OCI-LY1 (cell line): ENCODE data around the gene MYLK4.

Experiments used
- H2AFZ ChIP-seq: fragments of 200-600 bp; sonication (generic), shearing (Covaris generic); 2 replicates; pipeline ENCODE4 v1.6.0; 2014; ENCODE audit warnings: antibody characterized with exemption, mild to moderate bottlenecking, low read length
- H3F3A ChIP-seq: fragments of 200-600 bp; sonication (generic), shearing (Covaris generic); 2 replicates; pipeline ENCODE4 v1.6.0; 2014; ENCODE audit warnings: mild to moderate bottlenecking, antibody characterized with exemption, low read length, moderate library complexity; ENCODE audit not compliant: insufficient read depth
- H3K27ac ChIP-seq: fragments of 200-600 bp; sonication (generic); 2 replicates; pipeline ENCODE4 v1.5.1; 2014; ENCODE audit warnings: low read length, mixed run types, mild to moderate bottlenecking, low read depth; ENCODE audit not compliant: poor library complexity, severe bottlenecking
- H3K27me3 ChIP-seq: fragments of 200-600 bp; sonication (generic); 2 replicates; pipeline ENCODE4 v1.6.0; 2014; ENCODE audit warnings: antibody characterized with exemption, mild to moderate bottlenecking, low read length, moderate library complexity; ENCODE audit not compliant: insufficient read depth
- H3K36me3 ChIP-seq: fragments of 200-600 bp; sonication (generic); 2 replicates; pipeline ENCODE4 v1.6.1; 2014; ENCODE audit warnings: mild to moderate bottlenecking, antibody characterized with exemption, low read length, moderate library complexity, mixed read lengths; ENCODE audit not compliant: insufficient read depth
- H3K4me1 ChIP-seq: fragments of 200-600 bp; sonication (generic); 2 replicates; pipeline ENCODE4 v1.5.1; 2014; ENCODE audit warnings: mild to moderate bottlenecking, low read length, moderate library complexity; ENCODE audit not compliant: insufficient read depth, severe bottlenecking
- H3K4me2 ChIP-seq: fragments of 200-600 bp; sonication (generic), shearing (Covaris generic); 2 replicates; pipeline ENCODE4 v1.6.1; 2014; ENCODE audit warnings: low read length
- H3K4me3 ChIP-seq: fragments of 200-600 bp; sonication (generic); 2 replicates; pipeline ENCODE4 v1.5.1; 2014; ENCODE audit warnings: low read length, low read depth, mild to moderate bottlenecking, mixed read lengths; ENCODE audit not compliant: poor library complexity, severe bottlenecking
- H3K79me2 ChIP-seq: fragments of 200-600 bp; shearing (Covaris generic); 2 replicates; pipeline ENCODE4 v1.6.1; 2016; ENCODE audit warnings: mixed run types, low read length, mixed read lengths; ENCODE audit not compliant: insufficient read depth
- H3K9ac ChIP-seq: fragments of 200-600 bp; sonication (generic), shearing (Covaris generic); 2 replicates; pipeline ENCODE4 v1.6.1; 2014; ENCODE audit warnings: mild to moderate bottlenecking, low read length, mixed read lengths
- H3K9me2 ChIP-seq: fragments of 200-600 bp; sonication (generic), shearing (Covaris generic); 2 replicates; pipeline ENCODE4 v1.6.1; 2014; ENCODE audit warnings: low read depth, mild to moderate bottlenecking, low read length, mixed read lengths
- H3K9me3 ChIP-seq: fragments of 200-600 bp; shearing (Covaris generic); 2 replicates; pipeline ENCODE4 v1.6.1; 2014; ENCODE audit warnings: low read length, mixed read lengths
- H4K20me1 ChIP-seq: fragments of 200-600 bp; sonication (generic), shearing (Covaris generic); 2 replicates; pipeline ENCODE4 v1.6.0; 2016; ENCODE audit warnings: mild to moderate bottlenecking, low read length; ENCODE audit not compliant: insufficient read depth
- CTCF ChIP-seq: fragments of 200-600 bp; sonication (generic), shearing (Covaris generic); IDR thresholded peaks from 2 replicates; pipeline ENCODE4 v1.5.1; 2017; ENCODE audit warnings: mild to moderate bottlenecking, antibody characterized with exemption, low read length, moderate library complexity, mixed read lengths
- EZH2 ChIP-seq: fragments of 200-600 bp; sonication (generic), shearing (Covaris generic); IDR thresholded peaks from 2 replicates; pipeline ENCODE4 v1.8.0; 2017; ENCODE audit warnings: borderline replicate concordance, mixed run types, mild to moderate bottlenecking, antibody characterized with exemption, low read length, moderate library complexity, mixed read lengths

Gene MYLK4

GRCh38 chr6:2755456-2755855, 4.7 kb upstream of the MYLK4 start:
- H3K4me2 ChIP-seq, result no peak overlapping the region
- no peak overlapping the region for H3K27ac ChIP-seq
- no peaks in the 10 kb centered on the region for H3K4me1 ChIP-seq
- no peaks in the 10 kb centered on the region for H3F3A ChIP-seq
- H3K4me3 ChIP-seq, result no peak overlapping the region
- no peak overlapping the region for H2AFZ ChIP-seq
- TF ChIP-seq CTCF (no peak), EZH2 (no peak)
- H3K9ac ChIP-seq, result no peak overlapping the region
- no peaks in the 10 kb centered on the region for H3K36me3 ChIP-seq
- no peaks in the 10 kb centered on the region for H3K79me2 ChIP-seq
- no peaks in the 10 kb centered on the region for H3K9me2 ChIP-seq
- H4K20me1 ChIP-seq, result no peaks in the 10 kb centered on the region
- H3K9me3 ChIP-seq, result no peaks in the 10 kb centered on the region
- H3K27me3 ChIP-seq, result no peaks in the 10 kb centered on the region

- H4K20me1 ChIP-seq, result no peaks in the 10 kb centered on the region
- H3K27ac ChIP-seq, result no peak overlapping the region
- no peaks in the 10 kb centered on the region for H3K4me1 ChIP-seq
- H3K4me3 ChIP-seq, result no peak overlapping the region
- no peaks in the 10 kb centered on the region for H3F3A ChIP-seq
- TF ChIP-seq CTCF (no peak), EZH2 (no peak)
- H2AFZ ChIP-seq, result no peak overlapping the region
- H3K4me2 ChIP-seq, result no peak overlapping the region
- no peaks in the 10 kb centered on the region for H3K27me3 ChIP-seq
- no peaks in the 10 kb centered on the region for H3K9me2 ChIP-seq
- H3K36me3 ChIP-seq, result no peaks in the 10 kb centered on the region
- no peaks in the 10 kb centered on the region for H3K79me2 ChIP-seq
- H3K9ac ChIP-seq, result no peak overlapping the region
- H3K9me3 ChIP-seq, result no peaks in the 10 kb centered on the region
These were observed 4.2 kb upstream of the MYLK4 start for GRCh38 chr6:2754911-2755310.

GRCh38 chr6:2754393-2754792, 3.7 kb upstream of the MYLK4 start:
- Histone ChIP-seq H3K36me3 (no peaks in the 10 kb centered on the region), H3K4me2 (no peak overlapping the region), H3K9ac (no peak overlapping the region), H3K4me1 (no peaks in the 10 kb centered on the region), H3K9me2 (no peaks in the 10 kb centered on the region), H3K9me3 (no peaks in the 10 kb centered on the region), H3F3A (no peaks in the 10 kb centered on the region), H2AFZ (no peak overlapping the region), H3K27me3 (no peaks in the 10 kb centered on the region), H3K4me3 (no peak overlapping the region), H3K79me2 (no peaks in the 10 kb centered on the region), H4K20me1 (no peaks in the 10 kb centered on the region), H3K27ac (no peak overlapping the region)
- TF ChIP-seq EZH2 (no peak), CTCF (no peak)
